IPS DF 19.7 (cell line): ENCODE results near the gene FBXO11.

Experiments used
- DNase-seq: peaks from one replicate; pipeline ENCODE4 v3.0.0-alpha.2; 2013; ENCODE audit warnings: low read depth, low spot score

Gene FBXO11

DNA sequence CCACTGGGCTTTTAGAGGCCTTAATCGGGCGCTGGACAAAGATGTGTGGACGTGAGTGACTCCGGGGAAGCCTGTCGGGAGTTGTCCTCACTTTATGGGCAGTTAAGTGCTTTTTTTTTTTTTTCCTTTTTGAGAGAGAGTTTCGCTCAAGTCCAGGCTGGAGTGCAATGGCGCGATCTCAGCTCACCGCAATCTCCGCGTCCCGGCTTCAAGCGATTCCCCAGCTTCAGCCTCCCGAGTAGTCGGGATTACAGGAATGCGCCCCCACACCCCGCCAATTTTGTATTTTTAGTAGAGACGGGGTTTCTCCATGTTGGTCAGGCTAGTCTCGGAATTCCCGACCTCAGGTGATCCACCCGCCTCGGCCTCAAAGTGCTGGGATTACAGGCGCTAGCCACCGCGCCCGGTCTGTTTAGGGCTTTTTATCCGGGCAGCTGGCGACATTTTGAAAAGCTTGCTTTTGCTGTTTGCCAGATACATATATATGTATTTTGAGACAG, 121.9 kb downstream of the FBXO11 start:
- DNase-seq = no peak

DNA sequence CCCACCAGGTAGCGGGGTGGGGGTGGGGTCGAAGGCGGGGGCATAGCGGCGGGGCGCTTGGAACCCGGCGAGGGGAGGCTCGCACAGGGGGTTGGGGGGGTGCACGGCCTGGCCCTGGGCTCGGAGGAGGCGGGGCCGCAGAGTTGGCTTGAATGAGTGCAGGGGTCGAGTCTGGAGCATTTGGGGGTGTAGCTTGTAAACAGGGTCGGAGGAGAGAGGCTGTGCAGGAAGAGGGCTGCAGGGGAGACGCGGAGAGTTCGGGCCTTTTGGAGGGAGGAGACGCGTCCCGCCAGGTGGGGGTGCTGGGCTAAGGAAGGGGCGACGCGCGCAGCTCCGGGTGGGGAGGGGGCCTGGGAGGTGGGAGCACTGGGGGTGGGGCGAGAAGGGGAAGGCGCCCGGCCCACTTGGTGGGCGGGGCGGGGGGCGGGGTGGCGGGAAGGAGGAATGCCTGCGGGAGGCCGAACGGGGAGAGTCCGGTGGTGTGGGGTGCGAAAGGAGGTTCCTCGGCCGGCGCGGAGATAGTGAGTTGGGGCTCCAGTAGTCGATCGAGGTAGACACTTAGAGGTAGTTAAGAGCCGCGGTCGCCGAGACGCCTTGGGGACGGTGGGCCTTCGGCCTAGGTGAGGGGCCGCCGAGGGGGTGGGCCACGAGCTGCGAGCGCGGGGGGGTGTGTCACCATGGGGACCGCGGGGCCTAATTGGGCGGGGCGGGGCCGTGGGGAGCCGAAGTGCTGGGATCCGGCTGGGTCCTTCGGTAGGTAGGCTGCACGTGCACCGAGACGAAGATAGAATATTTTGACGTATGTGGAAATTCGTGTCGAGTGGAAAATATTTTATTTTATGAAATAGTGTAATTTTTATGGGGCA, 122.6 kb downstream of the FBXO11 start:
- DNase-seq = no peak

DNA sequence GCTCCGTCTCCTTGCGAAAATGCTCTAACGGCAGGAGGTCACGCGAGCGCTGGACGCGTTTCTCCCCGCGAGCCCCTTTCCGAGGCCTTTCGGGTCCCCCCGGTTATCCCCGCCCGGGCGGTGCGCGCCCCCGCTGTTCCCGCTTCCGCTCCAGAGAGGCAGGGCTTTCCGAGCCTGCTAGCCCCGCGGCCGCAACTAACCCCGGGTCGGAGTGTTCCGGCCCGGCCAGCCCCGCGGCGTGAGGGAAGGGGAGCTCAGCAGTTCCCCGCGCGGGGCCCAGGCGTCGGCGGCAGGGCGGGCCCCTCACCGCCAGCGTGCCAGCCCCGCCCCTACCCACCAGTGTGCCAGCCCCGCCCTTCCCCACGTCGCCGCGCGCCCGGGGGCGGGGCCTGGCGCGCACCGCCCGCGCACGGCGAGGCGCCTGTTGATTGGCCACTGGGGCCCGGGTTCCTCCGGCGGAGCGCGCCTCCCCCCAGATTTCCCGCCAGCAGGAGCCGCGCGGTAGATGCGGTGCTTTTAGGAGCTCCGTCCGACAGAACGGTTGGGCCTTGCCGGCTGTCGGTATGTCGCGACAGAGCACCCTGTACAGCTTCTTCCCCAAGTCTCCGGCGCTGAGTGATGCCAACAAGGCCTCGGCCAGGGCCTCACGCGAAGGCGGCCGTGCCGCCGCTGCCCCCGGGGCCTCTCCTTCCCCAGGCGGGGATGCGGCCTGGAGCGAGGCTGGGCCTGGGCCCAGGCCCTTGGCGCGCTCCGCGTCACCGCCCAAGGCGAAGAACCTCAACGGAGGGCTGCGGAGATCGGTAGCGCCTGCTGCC, 123.4 kb downstream of the FBXO11 start, which contains the start of gene MSH6:
Gene MSH6 (plus strand): TSS at position 475 of the 815 bp plus-strand sequence. CDS start 89 bp downstream, at position 564.
- DNase-seq = no peak

DNA sequence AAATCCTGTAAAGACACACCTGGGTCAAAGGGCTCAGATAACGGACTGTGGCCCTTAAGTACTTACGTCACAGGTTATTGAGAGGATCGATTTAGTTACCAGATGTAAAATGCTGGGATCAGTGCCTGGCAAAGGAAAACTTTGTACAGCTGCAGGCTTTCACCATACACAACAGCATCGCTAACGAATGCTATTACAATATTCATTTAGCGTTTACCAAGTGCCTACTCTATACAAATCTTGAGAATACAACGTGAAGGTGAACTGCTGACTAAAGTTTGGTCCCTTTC, 124.0 kb downstream of the FBXO11 start:
- no peak for DNase-seq

DNA sequence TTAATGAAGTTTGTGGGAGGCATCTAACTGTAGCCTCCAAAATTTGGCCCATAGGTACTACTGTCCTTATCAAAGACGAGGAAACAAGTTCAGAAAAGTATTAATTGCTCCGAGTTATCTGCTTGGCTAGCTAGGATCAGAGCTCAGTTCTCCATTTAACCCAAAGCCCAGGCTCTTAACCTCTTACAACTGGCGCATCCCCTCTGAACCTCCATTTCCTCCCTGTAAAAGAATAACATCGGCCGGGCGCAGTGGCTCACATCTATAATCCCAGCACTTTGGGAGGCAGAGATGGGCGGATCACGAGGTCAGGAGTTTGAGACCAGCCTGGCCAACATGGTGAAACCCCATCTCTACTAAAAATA, 126.9 kb downstream of the FBXO11 start:
- DNase-seq = no peak

DNA sequence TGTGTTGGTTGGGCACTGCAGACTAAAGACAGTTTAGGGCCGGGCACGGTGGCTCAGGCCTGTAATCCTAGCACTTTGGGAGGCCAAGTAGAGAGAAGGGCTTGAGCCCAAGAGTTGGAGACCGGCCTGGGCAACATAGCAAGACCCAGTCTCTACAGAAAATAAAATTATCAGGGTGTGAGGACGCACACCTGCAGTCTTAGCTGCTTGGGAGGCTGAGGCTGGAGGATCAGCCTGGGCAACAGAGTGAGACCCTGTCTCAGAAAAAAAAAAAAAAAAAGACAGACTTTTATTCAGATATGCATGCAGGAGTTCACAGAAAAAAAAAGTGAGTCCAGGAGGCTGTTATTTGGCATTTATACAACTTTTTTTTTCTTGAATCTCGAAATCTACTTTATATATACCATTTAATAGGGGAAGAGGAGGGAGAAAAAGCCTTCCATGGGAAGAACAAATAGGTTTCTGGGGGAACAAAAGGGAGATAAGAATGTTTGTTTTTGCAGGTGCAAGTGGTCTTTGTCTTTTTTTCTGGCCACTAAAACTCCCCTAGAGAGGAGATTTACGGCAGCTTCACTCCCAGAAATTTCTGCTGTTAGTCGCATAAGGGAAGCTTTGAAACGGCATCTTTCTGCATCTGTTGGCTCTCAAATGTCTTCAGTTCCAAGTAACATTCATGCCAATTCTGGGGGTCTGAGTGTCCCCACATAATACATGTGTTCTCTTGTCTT, 127.4 kb downstream of the FBXO11 start:
- no peak for DNase-seq

DNA sequence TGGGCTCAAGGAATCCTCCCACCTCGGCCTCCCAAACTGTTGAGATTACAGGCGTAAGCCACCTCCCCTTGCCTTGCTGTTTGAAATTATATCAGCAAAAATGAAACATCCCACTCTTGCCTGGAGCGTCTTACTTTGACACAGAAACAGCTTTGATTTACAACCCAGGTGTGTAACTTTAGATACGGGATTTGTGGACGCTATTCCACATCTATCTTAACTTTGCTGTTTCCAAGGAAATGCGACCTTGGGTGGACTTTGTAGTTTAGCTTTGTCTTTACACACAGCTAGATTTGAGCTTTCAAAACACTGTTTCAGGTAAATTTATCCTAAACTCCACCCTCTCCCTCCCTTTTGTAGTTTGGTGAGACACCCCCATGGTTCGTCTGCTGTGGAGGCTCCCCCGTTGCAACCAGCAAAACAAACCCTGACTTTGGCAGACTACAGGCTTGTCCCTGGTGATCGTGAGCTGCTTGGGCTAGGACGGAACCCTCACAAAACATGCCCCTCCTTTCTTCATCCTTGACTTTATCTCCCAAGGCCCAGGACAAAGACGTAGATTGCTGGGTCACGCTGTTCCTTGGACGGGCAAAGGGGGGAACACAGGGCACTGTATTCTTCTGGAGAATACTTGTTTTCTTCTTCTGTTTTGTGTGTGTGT, 128.9 kb downstream of the FBXO11 start:
- DNase-seq = no peak

DNA sequence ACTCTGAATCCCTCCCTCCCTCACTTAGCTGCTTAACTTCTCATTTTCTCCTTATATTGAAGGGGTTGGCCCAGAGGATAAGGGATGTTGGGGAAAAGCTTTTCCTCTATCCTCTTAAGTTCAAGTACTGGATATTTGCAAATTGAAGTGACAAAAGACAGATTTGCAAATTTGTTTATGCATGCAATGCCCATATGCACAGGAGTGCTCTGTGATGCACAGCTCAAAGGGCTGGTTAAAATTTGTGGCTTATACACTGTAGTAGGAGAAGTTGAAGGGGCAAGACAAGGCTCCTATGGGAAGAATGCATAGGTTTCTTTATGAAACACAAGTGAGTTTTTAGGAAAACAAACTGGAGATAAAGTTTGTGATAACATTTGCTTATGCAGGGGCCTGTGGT, 131.7 kb downstream of the FBXO11 start:
- no peak for DNase-seq

DNA sequence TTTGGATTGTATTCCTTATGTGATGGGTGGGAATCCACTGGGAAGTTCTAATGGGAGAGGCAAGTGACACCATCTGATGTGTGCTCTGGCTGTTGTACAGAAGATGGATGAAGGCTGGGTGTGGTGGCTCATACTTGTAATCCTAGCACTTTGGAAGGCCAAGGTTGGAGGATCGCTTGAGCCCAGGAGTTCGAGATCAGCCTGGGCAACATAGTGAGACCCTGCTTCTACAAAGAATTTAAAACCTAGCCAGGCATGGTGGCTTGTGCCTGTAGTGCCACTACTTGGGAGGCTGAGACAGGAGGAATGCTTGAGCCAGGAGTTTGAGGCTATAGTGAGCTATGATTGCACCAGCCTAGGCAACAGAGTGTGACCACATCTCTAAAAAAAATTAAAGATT, 134.0 kb downstream of the FBXO11 start:
- no peak for DNase-seq

DNA sequence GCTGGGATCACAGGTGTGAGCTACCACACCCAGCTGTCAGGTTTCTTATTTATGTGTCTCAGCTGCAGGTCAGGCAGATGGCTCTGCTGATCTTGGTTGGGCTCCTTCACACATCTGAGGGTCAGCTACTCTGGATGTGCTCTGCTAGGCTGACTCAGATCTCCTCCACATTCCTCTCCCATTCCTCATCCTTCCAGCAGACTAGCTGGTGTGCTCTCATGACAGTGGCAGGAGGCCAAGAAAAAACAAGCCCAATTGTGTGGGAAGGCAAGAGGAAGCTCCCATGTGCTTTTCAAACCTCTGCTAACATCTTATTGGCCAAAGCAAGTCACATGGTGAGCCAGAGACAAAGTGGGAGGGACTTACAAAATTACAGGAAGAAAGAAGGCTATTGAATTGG, 135.1 kb downstream of the FBXO11 start:
- no peak for DNase-seq

DNA sequence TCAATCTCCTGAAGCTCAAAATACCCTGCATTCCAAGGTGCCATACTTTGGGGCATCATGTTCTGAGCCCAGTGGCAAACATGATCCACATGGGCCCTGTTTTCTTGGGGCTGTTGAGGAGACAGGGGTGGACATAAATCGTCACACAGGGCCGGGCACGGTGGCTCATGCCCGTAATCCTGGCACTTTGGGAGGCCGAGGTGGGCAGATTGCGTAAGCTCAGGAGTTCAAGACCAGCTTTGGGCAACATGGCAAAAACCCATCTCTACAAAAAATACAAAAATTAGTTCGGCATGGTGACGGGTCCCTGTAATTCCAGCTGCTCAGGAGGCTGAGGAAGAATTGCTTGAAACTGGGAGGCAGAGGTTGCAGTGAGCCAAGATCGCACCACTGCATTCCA, 137.0 kb downstream of the FBXO11 start:
- DNase-seq = no peak

DNA sequence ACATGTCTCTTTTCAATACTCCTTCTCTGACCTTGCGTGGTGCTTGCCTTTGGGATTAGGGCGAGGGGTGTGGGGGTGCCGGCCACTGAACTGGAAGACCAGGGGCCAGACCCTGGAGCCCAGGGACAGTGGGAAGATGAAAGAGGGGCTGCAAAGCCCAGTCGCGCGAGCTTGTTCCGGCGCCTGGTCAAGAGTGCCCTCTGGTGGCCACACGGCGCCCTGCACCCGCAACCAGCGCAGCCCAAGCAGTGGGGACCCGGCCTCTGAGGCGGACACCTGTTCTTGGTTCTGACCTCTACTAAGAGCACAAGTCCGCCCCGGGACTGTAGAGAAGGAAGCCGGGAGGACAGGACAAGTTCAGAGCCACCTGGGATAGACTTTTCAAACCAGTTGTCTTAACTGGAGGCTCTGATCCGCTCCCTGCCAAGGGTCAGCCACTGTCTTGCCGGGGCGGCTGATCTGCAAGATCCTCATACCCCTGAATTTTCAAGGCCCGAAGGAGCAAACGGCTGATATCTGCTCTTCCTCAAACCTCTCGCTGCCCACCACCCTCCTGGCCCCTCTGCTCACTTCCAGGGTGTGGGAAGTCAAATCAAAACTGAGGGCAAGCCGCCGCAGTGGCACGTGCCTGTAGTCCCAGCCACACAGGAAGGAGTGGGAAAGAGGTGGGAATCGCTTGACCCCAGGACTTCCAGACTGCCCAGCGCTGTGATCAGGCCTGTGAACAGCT, 138.3 kb downstream of the FBXO11 start:
- DNase-seq = no peak

DNA sequence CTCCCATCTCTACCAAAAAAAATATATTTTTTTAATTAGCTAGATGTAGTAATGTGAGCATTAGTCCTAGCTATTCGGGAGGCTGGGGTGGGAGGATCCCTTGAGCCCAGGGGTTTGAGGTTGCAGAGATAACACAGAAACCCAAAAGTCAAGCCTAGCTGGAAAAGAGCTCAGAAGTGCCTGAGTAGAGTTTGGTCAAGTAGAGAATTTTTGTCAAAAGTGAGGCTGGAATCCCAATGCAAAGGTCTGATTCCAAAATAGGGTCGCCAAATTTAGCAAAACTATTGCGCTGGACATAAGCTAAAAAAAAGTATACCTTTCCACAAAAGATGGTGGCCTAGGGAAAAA, 138.8 kb downstream of the FBXO11 start:
- no peak for DNase-seq

DNA sequence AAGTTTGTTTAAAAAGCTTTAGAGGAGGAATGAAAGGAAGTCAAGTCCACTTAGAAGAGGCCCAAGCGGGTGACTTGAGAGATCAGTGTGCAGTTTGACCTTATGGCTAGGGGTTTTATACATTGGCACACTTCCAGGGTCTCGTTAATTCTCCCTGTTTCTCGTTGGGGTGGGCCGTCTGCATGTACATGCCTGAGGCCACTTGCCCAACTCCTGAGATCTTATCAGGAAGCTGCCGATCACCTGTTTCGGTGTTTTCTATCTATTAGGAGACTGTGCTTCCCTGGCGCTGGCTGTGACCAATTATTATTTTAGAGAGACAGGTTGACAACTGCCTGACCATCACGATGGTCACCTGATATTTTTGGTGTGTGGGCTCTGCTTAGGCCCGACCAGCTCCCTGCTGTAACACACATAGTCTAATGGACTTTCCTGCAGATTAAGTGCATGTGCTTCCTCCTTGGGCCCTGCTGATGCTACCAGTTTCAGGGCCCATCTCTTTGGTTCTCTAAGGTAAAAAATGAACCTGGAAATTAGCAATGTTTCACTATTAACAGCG, 154.4 kb downstream of the FBXO11 start:
- no peak for DNase-seq

DNA sequence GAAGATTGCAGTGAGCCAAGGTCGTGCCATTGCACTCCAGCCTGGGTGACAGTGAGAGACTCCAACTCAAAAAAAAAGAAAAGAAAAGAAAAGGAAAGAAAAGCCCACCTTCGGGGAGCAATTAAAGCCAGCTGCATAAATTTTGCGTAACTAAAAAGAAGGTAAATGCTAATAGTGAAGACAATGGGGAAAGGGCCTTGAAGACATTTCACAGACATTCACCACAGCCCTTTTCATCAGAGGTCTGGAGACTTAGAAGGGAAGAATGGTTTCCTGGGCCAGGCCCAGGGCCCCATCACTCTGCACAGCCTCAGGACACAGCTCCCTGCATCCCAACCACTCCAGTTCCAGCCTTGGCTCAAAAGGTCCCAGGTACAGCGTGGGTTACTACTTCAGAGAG, 158.4 kb downstream of the FBXO11 start:
- no peak for DNase-seq

DNA sequence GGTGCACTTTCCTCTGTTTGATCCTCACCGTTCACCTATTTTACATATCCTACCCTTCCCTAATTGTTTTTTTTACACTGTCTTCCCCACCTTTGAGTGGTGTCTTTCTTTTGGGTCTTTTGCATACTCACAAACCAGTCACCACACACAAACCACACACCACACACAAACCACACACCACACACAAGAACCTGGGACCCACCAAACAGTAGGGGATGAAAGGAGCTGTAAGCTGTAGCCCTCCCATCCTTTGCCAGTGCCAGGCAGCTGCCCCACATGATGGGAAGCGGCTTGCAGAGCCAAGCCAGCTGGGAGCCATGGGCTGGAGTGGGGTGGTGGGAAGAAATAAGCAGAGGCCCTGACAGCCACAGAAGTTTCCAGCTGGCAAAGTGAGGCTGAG, 162.2 kb downstream of the FBXO11 start:
- no peak for DNase-seq

DNA sequence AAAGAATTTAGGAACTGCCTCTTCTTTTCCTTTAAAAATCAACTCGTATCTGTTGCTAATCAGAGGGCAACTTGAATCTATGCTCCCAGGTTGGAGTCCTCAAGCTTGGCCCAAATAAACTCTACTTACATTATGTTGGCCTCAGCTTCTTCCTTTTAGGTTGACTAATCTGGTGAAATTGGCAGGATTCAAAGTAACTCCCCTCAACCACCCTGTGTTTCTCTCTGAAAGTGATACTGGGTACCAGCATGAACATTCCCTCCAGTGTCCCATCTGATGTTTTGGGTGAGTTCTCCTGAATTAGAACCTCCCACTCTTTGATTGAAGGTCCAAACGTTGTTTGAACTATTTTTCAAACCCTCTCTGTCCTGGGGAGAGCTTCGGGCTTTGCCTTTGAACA, 164.7 kb downstream of the FBXO11 start:
- no peak for DNase-seq

DNA sequence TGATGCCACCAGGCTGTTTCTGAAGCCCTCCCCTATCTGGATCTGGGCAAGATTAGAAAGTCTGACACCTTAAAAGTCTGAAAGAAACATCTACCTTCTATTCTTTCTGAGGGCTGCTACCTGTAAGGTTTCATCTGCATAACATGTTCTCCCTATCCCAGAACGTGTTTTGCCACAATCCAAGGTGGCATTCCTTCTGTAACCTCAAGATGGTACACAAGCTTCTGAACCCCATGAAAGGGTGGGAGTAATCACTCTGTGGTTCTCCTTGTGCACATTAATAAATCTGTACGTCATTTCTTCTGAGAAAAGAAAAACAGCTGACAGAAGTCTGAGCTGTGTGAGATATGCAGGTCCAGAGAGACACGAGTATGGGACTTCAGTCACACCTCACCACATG, 165.2 kb downstream of the FBXO11 start:
- no peak for DNase-seq
